Fibroblast of lung (primary cell): ENCODE measurements around the gene ENTPD6. TPM values are rescaled to one million over a fixed set of nuclear protein-coding genes. Genes with fewer than 3 reads are reported as not detected.
"Not testable (repeated sequence)": the region's sequence is repeated elsewhere in the genome, so short reads cannot be mapped to it uniquely, and the experiment has no call there.

Experiments used
- DNase-seq, 2 donors: peaks; one replicate each; pipeline versions ENCODE4 v3.0.0 to v3.0.0-alpha.2; 2010; ENCODE audit warnings: low read depth in 2 of 2
- H2AFZ ChIP-seq: 2 replicates; pipeline ENCODE4 v1.5.1; 2012; ENCODE audit warnings: low read length, control low read depth, inconsistent platforms
- H3K27ac ChIP-seq: 2 replicates; pipeline ENCODE4 v1.5.1; 2011; ENCODE audit warnings: low read length, control low read depth; ENCODE audit not compliant: insufficient read depth
- H3K27me3 ChIP-seq: 2 replicates; pipeline ENCODE4 v1.5.1; 2011; ENCODE audit warnings: mild to moderate bottlenecking, low read length; ENCODE audit not compliant: control insufficient read depth, insufficient read depth
- H3K36me3 ChIP-seq: 2 replicates; pipeline ENCODE4 v1.5.1; 2011; ENCODE audit warnings: low read length; ENCODE audit not compliant: control insufficient read depth, insufficient read depth
- H3K4me1 ChIP-seq: 2 replicates; pipeline ENCODE4 v1.5.1; 2011; ENCODE audit warnings: low read length; ENCODE audit not compliant: control insufficient read depth, insufficient read depth; ENCODE audit errors: extremely low read depth
- H3K4me2 ChIP-seq: 2 replicates; pipeline ENCODE4 v1.5.1; 2011; ENCODE audit warnings: low read length, control low read depth; ENCODE audit not compliant: insufficient read depth; ENCODE audit errors: extremely low read depth
- H3K4me3 ChIP-seq, 4 experiments: fragments of 200-600 bp in 1 of 4; sonication (generic) in 1 of 4; replicated peaks in 1 of 4; 2 replicates each; pipeline ENCODE4 v1.5.1; 2011 to 2016; ENCODE audit warnings: low read length in 4 of 4, low read depth in 3 of 4, mild to moderate bottlenecking in 3 of 4, control low read depth in 2 of 4, inconsistent platforms in 1 of 4, mixed read lengths in 1 of 4; ENCODE audit not compliant: insufficient read depth in 1 of 4; ENCODE audit errors: control extremely low read depth in 1 of 4
- H3K79me2 ChIP-seq: 2 replicates; pipeline ENCODE4 v1.5.1; 2012; ENCODE audit warnings: mild to moderate bottlenecking, low read length, inconsistent platforms; ENCODE audit not compliant: control insufficient read depth, insufficient read depth
- H3K9ac ChIP-seq: 2 replicates; pipeline ENCODE4 v1.5.1; 2011; ENCODE audit warnings: mild to moderate bottlenecking, low read length, control low read depth; ENCODE audit not compliant: insufficient read depth
- H3K9me3 ChIP-seq: 2 replicates; pipeline ENCODE4 v1.5.1; 2012; ENCODE audit warnings: low read depth, low read length; ENCODE audit not compliant: control insufficient read depth, insufficient read depth
- H4K20me1 ChIP-seq: 2 replicates; pipeline ENCODE4 v1.5.1; 2011; ENCODE audit warnings: low read length; ENCODE audit not compliant: control insufficient read depth, insufficient read depth; ENCODE audit errors: extremely low read depth
- CTCF ChIP-seq, 2 donors: IDR thresholded peaks in 1 of 2; conservative IDR thresholded peaks in 1 of 2; 1 replicate in 1 of 2; 2 replicates in 1 of 2; pipeline ENCODE4 v1.5.1; 2011 to 2012; ENCODE audit warnings: low read length in 2 of 2, control low read depth in 1 of 2, inconsistent platforms in 1 of 2, low read depth in 1 of 2, mild to moderate bottlenecking in 1 of 2
- EZH2 ChIP-seq: IDR thresholded peaks from 2 replicates; pipeline ENCODE4 v1.5.1; 2012; ENCODE audit warnings: low read length, control low read depth, mild to moderate bottlenecking; ENCODE audit errors: missing control alignments
- polyA plus RNA-seq, 2 donors: library from polyadenylated mRNA; depleted of rRNA in 1 of 2; stranded (reverse) in 1 of 2; unstranded in 1 of 2; fragments of >200 nt; gene quantifications; 2 replicates each; pipeline ENCODE4 v1.2.1, GENCODE V29; 2011 to 2012; ENCODE audit warnings: missing spikeins in 1 of 2
- total RNA-seq: library from RNA; depleted of rRNA; stranded (reverse); fragments of >200 nt; gene quantifications from 2 replicates; pipeline ENCODE4 v1.2.1, GENCODE V29; 2014

The ENTPD6 gene
- total and polyA plus RNA-seq, 2 donors (not counting 1 experiment from before 2014, with no cell fraction given), result 45.7 to 56.5 TPM

GRCh38 chr20:25165128-25165527 is 30.4 kb upstream of the ENTPD6 start:
- Histone ChIP-seq H3K27me3 (peaks cover 5% of the 10 kb centered on the region), H3K79me2 (no peaks in the 10 kb centered on the region), H3K4me2 (no peak overlapping the region), H3K4me3 (no peak overlapping the region), H3K36me3 (no peaks in the 10 kb centered on the region), H3K4me1 (no peaks in the 10 kb centered on the region), H3K9ac (no peak overlapping the region), H3K27ac (no peak overlapping the region), H2AFZ (no peak overlapping the region), H3K9me3 (no peaks in the 10 kb centered on the region), H4K20me1 (no peaks in the 10 kb centered on the region)
- TF ChIP-seq CTCF (conservative IDR thresholded peaks at IDR 0.05 in 1 of 2, IDR thresholded peaks at IDR 0.05 in 1 of 2; ENCODE audit: low read depth in 1 of 2, low read length in 2 of 2) (no peak), EZH2 (no peak)
- DNase-seq, result no peak

- not testable (repeated sequence) for H3K9ac ChIP-seq, H3K79me2 ChIP-seq, DNase-seq, H3K9me3 ChIP-seq, H3K4me1 ChIP-seq, H3K27me3 ChIP-seq, H3K4me2 ChIP-seq, H3K27ac ChIP-seq, H3K4me3 ChIP-seq, H3K36me3 ChIP-seq, H2AFZ ChIP-seq, H4K20me1 ChIP-seq
These were observed 29.3 kb upstream of the ENTPD6 start for GRCh38 chr20:25166105-25166782.

DNA sequence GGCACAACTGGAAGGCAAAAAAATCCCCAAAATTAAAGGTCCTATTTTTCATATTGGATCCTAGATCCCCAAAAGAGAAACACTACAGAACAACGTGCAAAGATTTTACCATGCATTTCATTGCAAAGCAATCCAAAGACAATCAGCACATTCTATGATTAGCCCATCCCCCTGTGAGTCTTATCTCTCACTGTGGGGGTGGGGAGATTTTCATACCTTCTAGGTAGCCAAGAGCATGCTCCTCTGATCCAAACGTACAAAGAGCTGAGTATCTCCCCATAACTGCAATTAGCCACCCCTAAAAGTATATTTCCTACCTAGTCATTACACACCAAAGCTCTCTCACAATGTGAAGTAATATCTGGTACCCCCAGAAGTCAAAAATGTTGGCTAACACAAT is 22.2 kb upstream of the ENTPD6 start:
- no peak for TF ChIP-seq CTCF (conservative IDR thresholded peaks at IDR 0.05 in 1 of 2, IDR thresholded peaks at IDR 0.05 in 1 of 2; ENCODE audit: low read depth in 1 of 2, low read length in 2 of 2)
- TF ChIP-seq EZH2, result no peak
- Histone ChIP-seq H4K20me1 (no peaks in the 10 kb centered on the region), H2AFZ (no peak overlapping the region), H3K9me3 (no peaks in the 10 kb centered on the region), H3K4me3 (no peak overlapping the region), H3K36me3 (no peaks in the 10 kb centered on the region), H3K4me1 (peaks cover 4% of the 10 kb centered on the region), H3K79me2 (no peaks in the 10 kb centered on the region), H3K4me2 (no peak overlapping the region), H3K9ac (no peak overlapping the region), H3K27me3 (peaks cover 2% of the 10 kb centered on the region), H3K27ac (no peak overlapping the region)
- no peak for DNase-seq
